RWPE2 (cell line): Measurements from ENCODE around the gene MAP2K2.

Experiments used
- ATAC-seq: fragments of 200-7000 bp; cut with Tn5 transposase; 3 replicates; pipeline ENCODE4 v1.9.1; 2021; ENCODE audit warnings: low read depth
- DNase-seq: peaks from one replicate; pipeline ENCODE4 v3.0.0-alpha.2; 2020; ENCODE audit warnings: low spot score
- H3K27ac ChIP-seq: fragments of 450-650 bp; 2 replicates; pipeline ENCODE4 v1.5.1; 2017; ENCODE audit warnings: mild to moderate bottlenecking; ENCODE audit not compliant: poor library complexity, severe bottlenecking
- H3K27me3 ChIP-seq: fragments of 250-450 bp; sonication (Bioruptor Pico); 2 replicates; pipeline ENCODE4 v1.5.1; 2021; ENCODE audit warnings: mild to moderate bottlenecking, moderate library complexity; ENCODE audit not compliant: insufficient read depth, poor library complexity, severe bottlenecking
- H3K36me3 ChIP-seq: fragments of 250-450 bp; sonication (Bioruptor Pico); 2 replicates; pipeline ENCODE4 v1.5.1; 2020; ENCODE audit warnings: low read depth, mild to moderate bottlenecking, moderate library complexity
- H3K4me1 ChIP-seq: fragments of 250-450 bp; sonication (Bioruptor Pico); 2 replicates; pipeline ENCODE4 v1.5.1; 2021; ENCODE audit warnings: mild to moderate bottlenecking, moderate library complexity; ENCODE audit not compliant: insufficient read depth, poor library complexity, severe bottlenecking
- H3K4me3 ChIP-seq: fragments of 250-450 bp; sonication (Bioruptor Pico); 2 replicates; pipeline ENCODE4 v1.5.1; 2021; ENCODE audit warnings: mild to moderate bottlenecking, moderate library complexity; ENCODE audit not compliant: severe bottlenecking
- H3K9me3 ChIP-seq: fragments of 250-450 bp; sonication (Bioruptor Pico); 2 replicates; pipeline ENCODE4 v1.5.1; 2021; ENCODE audit warnings: mild to moderate bottlenecking, moderate library complexity; ENCODE audit not compliant: severe bottlenecking
- TF ChIP-seq, protein P1 (sequence below): fragments of 450-650 bp; IDR thresholded peaks from one replicate; pipeline ENCODE4 v1.5.1; 2017; ENCODE audit warnings: mild to moderate bottlenecking, moderate library complexity; ENCODE audit not compliant: poor library complexity, severe bottlenecking

MAP2K2 gene

DNA sequence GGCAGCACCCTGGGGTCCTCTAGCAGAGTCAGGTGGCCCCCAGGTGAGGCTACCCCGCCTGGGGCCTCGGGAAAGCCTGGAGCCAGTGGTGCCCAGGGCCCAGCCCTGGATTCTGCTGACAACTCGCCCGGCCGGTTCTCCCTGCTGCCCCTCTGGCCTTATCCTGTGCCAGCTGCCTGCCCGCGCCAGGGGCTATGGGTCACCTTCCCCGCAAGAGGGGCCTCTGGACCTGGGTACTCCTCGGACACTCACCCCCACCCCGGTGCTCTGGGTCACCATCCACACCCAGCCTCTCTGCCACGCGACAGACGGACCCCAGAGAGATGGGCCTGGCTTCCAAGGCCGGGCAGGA lies 81.2 kb downstream of the MAP2K2 start:
- H3K4me1 ChIP-seq, result no peaks in the 10 kb centered on the region
- DNase-seq (no peak), ATAC-seq (0 out of 3 replicates have a peak, but pooled peaks have one; percentile 9)
- TF ChIP-seq, protein P1, sequence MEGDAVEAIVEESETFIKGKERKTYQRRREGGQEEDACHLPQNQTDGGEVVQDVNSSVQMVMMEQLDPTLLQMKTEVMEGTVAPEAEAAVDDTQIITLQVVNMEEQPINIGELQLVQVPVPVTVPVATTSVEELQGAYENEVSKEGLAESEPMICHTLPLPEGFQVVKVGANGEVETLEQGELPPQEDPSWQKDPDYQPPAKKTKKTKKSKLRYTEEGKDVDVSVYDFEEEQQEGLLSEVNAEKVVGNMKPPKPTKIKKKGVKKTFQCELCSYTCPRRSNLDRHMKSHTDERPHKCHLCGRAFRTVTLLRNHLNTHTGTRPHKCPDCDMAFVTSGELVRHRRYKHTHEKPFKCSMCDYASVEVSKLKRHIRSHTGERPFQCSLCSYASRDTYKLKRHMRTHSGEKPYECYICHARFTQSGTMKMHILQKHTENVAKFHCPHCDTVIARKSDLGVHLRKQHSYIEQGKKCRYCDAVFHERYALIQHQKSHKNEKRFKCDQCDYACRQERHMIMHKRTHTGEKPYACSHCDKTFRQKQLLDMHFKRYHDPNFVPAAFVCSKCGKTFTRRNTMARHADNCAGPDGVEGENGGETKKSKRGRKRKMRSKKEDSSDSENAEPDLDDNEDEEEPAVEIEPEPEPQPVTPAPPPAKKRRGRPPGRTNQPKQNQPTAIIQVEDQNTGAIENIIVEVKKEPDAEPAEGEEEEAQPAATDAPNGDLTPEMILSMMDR, result no peak
- H3K27ac ChIP-seq, result peak overlapping the region; percentile 0
- H3K9me3 ChIP-seq, result no peaks in the 10 kb centered on the region
- H3K27me3 ChIP-seq, result no peaks in the 10 kb centered on the region
- no peak overlapping the region for H3K4me3 ChIP-seq
- H3K36me3 ChIP-seq, result no peaks in the 10 kb centered on the region

DNA sequence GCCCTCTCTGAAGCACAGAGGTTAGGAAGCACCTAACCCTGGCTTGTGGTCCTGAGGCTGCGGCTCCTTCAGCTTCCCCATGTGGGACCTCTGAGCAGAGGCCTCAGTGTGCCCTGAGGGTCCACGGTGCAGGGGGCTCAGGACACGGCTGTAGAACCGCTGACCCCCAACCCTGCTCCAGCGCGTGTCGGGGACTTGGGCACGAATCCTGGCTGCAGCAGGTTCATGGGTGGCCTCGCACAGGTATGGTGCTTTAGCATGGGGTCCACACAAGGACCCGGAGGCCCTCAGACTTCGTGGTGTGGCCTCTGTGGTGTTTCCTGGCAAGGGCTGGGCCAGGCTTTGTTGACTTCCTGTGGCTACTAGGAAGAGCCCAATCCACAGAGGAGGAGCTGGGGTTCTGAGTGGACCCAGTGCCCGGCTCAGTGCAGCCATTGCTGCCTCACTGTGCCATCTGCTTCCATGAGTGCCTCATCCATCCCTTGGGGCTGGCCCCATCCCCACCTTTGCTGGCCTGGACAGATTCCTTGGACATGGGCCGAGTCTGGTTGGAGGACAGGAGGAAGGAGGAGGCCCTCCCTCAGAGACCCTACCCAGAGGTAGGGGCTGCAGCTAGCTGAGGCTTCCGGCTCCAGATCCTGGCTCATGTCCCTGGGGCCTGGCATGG lies 81.7 kb downstream of the MAP2K2 start:
- Histone ChIP-seq H3K27me3 (no peaks in the 10 kb centered on the region), H3K4me3 (no peak overlapping the region), H3K36me3 (peaks cover 5% of the 10 kb centered on the region; the same call in 1 of the 2 replicates), H3K9me3 (no peaks in the 10 kb centered on the region), H3K27ac (peak overlapping the region; percentile 0), H3K4me1 (no peaks in the 10 kb centered on the region)
- DNase-seq, result no peak
- ATAC-seq, result no peak; the same call in 2 of the 3 replicates
- TF ChIP-seq, protein P1, result no peak
